GM18508 (cell line): ENCODE results near the gene GATAD2B.

ENCODE experiments used
- ATAC-seq: cut with Tn5 transposase; IDR thresholded peaks from one replicate; pipeline ENCODE4 v1.9.1; 2021; ENCODE audit warnings: moderate number of reproducible peaks; ENCODE audit not compliant: insufficient read depth, unreplicated experiment

The GATAD2B gene

DNA sequence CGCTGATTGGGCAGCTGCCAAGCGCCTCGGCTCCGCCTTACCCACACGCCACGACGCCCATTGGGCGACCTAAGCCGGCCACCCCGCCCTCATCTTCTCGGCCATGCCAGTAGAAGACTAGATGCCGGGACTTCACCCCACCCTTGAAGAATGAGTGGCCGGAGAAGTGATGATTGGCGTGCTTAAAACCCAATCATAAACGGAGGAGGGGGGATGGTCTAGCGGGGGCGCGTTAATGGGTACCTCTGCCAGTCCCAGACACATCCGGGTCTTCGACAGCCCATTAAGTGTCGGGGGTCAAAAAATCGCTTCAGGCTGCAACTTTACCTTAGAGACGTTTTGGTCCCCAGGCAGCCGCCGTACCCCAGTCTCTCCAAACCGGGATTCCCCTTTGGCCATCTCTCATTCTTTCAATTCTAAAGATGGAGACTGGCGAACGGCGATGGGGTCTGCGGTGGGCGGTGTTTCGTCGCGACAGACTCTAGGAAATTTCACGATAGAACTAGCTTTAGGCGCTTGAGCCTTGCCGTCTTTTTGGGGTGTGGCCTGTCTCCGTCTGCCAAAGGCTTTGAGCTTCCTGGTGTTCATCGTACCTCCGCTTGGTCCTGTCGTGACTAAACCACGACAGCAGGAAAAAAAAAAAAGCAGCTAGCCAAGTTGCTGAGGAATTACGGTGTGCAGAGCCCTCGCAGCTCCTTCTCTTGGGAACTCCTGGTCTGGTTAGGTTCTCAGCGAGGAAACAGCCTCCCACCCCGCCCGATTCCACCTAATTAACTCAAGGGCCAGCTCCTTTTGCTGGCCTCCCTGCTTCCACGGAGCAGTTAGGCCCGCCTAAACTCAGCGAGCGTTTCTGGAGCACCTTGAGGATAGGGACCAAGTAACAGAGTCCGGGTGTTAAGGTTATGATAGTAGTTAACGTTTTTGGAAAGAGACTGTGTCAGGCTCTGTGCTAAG lies at the start of gene GATAD2B:
Gene GATAD2B, minus strand, starts transcription at position 1 of the 954 bp plus-strand sequence. CDS start 94,625 bp downstream, outside the sequence.
- ATAC-seq, result peak; percentile 76

DNA sequence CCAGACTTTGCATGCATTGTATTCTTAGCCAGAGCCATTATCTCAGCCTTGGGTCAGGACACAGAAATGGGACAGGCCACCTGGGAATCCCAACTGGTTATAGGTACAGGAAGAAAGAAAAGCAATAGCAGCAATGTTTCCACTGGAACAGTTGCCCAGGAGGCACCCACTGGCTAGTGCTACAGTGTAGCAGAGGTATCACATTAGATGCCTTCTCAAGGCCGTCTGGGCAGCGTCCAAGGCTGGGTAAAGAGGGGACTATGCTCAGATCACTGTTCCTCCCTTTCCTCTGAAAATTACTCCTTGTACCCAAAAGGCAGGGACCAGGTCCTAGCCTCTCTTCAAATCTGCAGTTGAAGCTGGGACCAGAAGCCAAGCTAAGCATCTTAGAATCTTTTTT lies 47.6 kb upstream of the GATAD2B start:
- ATAC-seq, result no peak

DNA sequence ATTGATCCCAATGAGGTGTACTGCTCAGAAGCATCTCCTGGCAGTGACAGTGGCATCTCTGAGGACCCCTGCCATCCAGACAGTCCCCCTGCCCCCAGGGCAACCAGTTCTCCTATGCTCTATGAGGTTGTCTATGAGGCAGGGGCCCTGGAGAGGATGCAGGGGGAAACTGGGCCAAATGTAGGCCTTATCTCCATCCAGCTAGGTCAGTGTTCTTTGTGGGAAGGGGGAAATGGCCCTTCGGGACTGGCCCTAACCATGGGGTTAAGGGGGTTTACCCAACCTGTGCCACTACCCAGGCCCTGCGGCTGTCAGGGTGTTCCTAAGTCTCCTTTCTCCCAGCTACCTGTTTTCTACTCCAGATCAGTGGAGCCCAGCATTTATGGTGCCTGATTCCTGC lies 46.2 kb upstream of the GATAD2B start:
- ATAC-seq, result no peak

DNA sequence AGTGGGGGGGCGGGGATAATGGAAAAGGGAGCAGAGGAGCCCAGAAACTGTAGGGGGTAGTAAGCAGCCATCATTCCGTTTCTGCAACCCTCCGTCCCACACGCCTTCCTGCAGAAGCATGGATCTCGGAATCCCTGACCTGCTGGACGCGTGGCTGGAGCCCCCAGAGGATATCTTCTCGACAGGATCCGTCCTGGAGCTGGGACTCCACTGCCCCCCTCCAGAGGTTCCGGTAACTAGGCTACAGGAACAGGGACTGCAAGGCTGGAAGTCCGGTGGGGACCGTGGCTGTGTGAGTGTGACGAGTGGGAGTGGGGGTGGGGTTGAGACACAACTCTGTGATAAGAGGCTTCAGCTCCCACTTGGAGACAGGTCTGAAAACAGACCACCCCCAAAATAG lies 45.6 kb upstream of the GATAD2B start:
- no peak for ATAC-seq

DNA sequence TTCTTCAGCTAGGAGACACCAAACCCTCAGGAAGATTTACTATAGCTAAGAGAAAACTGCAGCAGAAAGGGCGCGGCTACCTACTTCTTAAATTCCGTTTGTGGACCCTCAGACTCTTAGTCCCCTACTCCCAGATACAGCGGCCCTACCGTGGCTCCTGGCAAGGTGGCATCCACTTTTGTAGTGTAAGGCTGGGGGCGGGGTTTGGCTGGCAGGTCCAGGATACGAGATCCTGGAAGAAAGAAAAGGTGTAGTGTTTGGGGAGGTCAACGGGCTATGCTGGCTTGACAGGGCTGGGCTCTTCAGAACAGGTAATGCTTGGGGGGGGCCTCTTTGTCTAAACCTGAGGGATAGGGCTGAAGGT lies 45.2 kb upstream of the GATAD2B start:
- no peak for ATAC-seq

DNA sequence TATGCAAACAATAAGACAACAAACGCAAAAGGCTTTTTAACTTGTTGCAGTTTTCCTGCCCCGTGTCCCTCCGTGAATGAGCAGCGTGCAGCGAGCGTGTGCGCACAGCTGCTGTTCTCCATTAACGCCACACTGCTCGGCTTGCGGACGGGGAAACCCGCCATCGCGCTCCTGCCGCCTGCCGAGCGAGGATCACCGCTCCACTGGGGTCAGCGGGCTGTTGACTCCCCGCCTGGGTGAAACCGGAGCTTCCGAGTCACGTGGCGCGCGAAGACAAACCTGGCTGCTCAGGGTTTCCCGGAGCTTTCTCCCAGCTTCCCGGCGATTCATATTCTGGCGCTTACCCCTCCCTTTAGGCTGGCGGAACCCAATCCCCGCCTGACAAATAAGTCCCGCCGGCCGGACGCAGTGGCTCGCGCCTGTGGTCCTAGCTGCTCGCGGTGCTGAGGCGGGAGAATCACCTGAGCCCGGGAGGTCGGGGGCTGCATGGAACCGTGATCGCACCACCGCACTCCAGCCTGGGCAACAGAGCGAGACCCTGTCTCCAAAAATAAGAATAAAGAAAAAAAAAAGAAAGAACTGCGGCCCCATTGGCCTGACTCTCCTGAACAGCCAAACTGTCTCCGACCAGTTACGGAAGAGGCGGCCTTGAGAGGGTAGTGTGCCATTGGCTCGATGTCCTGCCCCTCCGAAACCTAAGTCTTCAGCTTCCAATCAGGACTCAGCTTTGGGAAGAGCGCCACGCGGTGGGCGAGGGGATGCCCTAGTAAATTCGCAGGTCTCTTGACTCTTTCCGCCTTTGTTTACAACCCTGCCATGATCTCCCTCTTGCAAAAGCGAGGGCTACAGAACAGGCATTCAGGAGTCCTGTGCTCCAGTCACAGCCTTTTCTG lies 44.6 kb upstream of the GATAD2B start, which contains the start of gene CREB3L4:
Gene CREB3L4, plus strand, starts transcription at position 796 of the 893 bp plus-strand sequence. CDS start 624 bp downstream, outside the sequence.
- ATAC-seq, result peak; percentile 60

DNA sequence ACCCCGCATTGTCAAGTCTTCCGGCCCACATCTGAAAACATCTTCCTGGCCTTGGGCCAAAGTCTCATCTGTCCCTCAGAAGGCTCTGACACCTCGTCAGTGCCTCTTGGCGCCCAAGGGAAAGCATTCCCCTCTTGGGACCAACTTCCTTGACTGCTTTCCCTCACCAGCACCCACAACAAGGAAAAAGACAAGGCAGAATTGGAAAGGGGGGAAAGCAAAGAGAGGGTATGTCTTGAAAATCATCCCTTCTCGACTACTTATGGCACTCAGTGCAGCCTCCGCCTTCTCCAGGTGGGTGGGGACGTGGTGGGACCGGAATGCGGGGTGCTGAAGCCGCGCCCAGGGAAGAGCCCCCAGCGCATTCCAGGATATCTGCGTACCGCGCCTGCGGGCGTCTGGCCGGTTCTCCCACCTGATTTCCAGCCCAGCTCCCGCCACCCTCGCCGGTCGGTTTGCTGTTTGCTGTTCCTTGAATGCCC lies 41.1 kb upstream of the GATAD2B start:
- no peak for ATAC-seq

DNA sequence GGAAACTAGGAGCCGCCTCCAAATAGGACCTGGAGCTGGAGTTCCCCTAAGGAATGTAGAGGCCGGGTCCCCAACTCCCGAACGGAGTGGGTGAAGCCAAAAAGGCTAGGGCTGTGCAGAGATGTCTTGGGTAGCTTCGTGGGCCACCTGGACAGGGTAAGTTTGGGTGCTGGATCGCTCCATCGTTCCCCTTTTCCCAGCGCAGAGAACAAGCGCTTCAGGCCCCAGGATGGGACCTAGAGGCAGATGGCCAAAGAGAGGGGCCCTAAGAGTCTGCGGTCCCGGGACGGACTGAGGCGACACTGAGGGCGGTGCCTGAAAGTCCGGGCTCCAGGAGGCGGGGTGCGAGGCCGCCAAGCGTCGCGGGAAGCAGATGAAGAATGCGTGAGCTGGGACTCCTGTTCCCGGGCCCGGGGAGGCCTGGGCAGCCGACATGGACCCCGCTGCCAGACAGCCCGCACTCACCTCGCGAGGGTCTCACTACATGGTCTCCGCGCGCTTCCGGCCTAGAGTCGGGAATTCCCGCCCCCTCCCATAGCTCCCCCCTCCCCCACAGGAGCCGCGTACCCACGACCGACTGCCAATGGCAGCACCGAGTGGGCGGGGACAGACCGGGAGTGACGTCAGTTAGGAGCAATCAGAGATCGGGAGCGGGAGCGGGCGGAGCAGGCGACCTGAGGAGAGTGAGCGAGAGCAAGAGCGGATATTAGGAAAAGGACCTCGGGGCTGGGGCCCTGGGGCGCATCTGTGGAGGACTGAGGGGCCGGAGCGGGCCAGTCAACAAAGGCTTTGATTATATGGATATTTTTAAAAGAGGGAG lies 40.5 kb upstream of the GATAD2B start, which contains the start of gene SLC39A1:
Gene SLC39A1, minus strand, starts transcription at position 508 of the 820 bp plus-strand sequence. CDS start 822 bp downstream, outside the sequence.
- ATAC-seq, result no peak

DNA sequence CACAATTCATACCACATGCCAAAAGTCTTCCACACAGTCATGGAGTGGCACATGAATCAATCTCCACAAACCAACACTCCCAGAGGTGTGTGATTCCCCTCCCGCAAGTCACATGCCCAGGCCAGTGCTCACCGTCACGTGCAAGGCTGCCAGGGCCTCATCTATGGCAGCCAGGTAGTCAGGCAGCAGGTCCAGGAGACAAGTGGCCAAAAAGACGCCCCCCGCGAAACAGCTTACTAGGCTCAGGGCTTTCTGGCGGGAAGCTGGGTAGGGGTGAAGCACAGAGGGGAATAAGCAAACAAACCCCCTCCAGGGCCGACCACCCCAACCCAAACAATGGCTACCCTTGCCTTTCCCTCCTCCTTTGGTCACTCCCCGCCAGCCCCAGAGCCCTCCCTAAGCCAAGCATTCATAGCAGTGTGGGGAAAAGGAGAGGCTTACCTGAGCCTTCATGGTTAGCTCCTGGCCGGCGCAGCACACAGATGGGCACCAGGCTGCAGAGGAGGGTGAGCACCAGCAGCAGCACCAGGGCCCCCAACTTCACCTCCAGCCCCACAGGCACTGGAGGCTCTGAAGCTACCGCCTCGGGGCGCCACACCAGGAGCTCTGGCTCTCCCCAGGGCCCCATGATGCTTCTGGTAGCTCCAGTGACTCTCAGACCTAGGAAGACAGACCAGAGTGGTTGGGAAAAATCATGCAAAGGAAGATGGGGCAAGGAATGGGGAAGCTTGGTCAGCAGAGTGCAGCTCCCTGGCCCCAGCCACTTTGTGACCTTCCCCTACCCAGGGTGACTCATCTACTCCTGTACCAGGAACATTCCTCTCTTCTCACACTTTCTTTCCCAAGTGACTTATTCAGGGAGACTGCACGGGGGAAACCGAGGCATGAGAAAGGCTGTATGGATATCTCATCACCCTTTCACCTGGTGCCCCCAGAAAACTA lies 39.6 kb upstream of the GATAD2B start:
- ATAC-seq, result no peak

DNA sequence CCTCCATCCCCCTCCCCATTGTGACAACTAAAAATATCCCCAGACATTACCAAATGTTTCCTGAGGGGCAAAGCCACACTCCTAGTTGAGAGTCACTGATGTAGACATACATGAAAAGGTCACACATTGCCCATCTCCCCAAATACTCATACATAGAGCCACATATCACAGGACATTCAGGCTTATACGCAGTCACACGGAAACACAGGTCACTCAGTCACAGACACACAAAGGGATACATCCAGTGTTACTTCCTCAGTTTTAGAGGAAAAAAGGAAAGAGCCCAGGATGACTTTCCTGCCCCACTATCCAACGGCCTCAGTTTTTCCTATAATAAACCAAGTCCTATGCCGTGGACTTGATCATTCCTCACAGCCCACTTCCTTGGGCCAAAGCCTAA lies 38.6 kb upstream of the GATAD2B start:
- no peak for ATAC-seq

DNA sequence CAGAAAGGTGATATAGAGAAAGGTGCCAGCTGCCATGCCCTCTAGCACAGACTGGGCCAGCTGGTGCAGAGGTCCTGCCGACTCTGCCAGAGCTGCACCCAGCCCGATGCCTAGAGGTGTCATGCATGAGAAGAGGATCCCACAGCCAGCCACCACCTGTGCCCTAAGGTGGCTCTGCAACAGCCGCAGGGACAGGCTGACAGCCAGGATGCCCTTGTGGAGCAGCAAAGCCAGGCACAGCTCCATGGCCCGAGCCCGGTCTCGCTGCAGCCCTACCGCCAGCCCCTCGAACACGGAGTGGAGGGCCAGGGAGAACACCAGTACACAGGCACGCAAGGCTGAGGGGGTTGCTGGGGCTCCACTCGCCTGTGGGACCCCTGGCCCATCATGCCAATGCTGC lies 37.4 kb upstream of the GATAD2B start:
- ATAC-seq, result no peak

DNA sequence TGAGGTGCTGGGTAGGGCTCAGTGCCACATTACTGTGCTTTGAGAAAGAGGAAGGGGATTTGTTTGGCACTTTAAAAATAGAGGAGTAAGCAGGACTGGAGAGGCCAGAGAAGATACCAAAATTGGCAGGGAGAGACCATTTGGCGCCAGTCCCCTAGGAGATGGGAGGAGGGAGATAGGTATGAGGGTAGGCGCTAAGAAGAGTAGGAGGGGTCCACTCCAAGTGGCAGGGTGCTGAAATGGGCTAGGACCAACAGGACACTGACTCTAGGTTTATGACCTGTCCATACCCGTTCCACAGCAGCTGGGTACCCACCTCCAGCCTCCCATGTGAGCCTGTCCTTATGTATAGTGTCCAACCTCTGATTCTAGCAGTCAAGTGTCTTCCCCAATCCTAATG lies 36.7 kb upstream of the GATAD2B start:
- no peak for ATAC-seq

DNA sequence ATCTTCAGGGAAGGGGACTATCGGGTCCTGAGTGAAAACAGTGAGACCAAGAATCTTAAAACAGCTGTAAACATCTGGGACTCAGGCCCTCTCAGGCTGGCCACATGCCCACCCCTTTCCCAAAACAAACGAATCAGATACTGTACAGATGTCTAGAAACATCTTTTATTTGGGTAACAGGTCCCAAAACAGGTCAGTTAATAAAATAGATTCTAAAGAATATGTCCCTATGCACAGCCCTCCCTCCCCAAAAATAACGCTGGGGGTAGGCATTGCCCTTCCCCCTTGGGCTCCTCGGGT lies 36.1 kb upstream of the GATAD2B start:
- no peak for ATAC-seq

DNA sequence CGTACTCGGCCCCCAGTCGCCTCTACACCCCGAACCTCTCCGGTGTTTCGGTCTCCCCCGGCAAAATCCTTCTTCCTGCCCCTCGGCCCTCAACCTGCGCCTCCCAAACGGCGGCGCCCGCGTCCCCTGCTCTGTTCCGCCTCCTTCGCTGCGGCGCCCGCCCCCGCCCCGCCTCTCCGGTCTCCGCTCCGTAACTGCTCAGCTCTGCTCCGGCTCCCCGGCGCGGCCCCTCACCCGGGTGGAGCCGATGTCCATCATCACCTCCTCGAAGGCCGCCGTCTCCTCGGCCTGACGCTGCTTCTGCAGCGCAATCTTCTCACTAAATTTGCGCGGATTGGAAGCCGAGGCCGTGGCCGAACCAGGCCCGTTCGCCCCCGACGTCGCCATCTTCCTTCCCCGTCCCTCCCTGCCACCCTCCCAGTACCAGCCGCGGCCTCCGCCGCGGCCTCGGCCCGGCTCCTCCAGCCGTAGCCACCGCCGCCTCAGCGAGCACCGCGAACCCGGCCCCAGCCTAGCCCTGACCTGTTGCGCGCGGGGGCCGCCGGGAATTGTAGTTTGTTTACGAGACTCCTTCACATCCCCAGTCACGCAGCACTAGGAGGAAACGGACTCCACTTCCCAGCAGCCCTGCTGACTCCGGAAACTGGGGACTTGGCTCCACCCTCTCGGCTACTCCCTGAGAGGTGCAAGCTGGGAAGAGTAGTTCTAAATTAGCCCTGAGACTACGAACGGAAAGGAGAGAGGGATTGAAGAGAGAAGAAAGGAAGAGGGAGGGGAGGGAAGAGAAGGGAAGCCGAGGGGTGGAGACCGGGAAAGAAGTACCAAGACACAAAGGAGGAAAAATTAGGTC lies 35.6 kb upstream of the GATAD2B start, which contains the start of gene CRTC2:
Gene CRTC2, minus strand, starts transcription at position 502 of the 850 bp plus-strand sequence. Its CDS starts 115 bp downstream, at position 387.
- ATAC-seq, result peak; percentile 56

DNA sequence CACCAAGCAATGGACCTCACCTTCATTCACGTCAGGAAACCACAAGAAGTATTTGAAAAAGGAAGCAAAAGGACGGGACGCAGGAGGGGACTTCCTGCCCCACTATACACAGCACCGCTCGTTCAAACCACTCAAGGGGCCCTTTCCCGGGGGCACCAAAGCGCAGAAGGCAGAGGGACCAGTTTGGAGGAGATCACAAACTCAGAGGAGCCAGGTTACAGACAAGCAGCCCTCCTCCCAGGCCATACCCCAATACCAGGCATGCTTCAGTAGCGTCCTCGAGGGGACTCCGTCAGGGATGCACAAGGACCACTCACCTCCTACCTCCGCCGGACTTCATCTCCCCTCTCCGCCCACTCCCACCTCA lies 35.0 kb upstream of the GATAD2B start:
- no peak for ATAC-seq

DNA sequence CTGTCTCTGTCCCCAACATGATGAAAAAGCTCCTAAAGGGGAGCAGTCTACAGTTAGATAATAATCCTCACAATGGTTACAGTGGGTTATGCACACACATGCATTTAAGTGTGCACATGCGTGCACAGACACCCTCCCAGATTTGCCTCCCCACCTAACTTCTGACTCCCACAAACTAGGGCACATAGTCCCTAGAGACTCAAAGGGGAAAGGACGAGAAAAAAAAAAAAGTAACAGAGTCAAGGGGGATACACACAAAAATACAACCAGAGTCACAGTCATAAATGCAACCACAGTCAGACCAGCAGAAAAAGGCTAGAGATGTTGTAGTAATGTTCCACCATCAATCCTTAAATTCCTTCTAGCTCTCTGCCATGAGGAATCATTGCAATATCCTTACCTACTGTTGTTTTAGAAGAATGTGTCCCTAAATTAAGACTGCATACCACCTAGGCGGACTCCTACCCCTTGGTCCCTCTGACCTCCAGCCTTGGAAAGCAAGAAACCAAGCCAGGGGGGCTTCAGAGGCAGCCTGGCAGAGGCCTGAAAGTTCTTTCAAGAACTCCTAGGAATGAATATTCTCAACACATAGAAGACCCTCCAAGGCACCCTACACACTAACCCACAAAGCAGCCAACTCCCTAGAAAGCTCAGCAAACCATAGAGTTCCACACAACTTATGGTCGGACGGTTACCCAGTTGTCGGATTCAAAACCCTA lies 34.4 kb upstream of the GATAD2B start:
- ATAC-seq, result no peak

DNA sequence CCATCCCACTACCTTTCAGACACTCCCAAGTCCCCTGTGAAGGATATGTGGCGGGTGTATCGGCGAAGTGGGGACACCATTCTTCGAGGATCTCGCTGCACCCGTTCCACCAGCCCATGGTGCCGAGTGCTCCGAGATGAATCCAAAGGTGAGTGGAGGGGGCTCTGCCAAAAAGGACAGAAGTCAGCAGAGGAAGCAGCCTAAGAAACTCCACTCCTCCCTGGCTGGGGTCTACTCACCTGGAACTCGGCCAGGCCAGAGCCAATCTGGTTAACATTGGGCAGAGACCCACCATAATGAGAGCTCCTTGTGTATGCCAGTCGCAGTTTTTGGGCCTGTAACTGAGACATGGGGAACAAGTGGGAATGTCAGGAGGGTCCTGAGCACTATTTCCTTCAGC lies 32.1 kb upstream of the GATAD2B start:
- no peak for ATAC-seq
